PC-9 (cell line): ENCODE measurements around the gene PCAT6. TPM values are rescaled to one million over a fixed set of nuclear protein-coding genes. Genes with fewer than 3 reads are reported as not detected.

Source experiments
- BruUV-seq: library from RNA; stranded (reverse); fragments of 400-500 nt; replicated peaks from 2 replicates; lab custom pipeline; 2021; lab: Mats Ljungman, UMichigan
- CTCF ChIA-PET: fragments of 300-600 bp; sonication (Branson Sonifier 250); formaldehyde crosslinking; loops from one replicate; lab custom pipeline; 2022; ENCODE audit warnings: antibody characterized with exemption; lab: Charles Lee
- POLR2A ChIA-PET: fragments of 300-600 bp; sonication (Branson Sonifier 250); formaldehyde crosslinking; loops from one replicate; lab custom pipeline; 2022; ENCODE audit warnings: antibody characterized with exemption; ENCODE audit not compliant: unreplicated experiment; lab: Charles Lee
- DNase-seq, 2 experiments: peaks; one replicate each; pipeline versions ENCODE4 v3.0.0 to v3.0.0-alpha.2; 2015 to 2022; ENCODE audit warnings: mixed read lengths in 1 of 2
- H2AFZ ChIP-seq: fragments of 200-600 bp; sonication (generic); 2 replicates; pipeline ENCODE4 v1.8.1; 2017; ENCODE audit warnings: antibody characterized with exemption
- H3F3A ChIP-seq: fragments of 200-600 bp; sonication (generic); 2 replicates; pipeline ENCODE4 v1.8.1; 2017; ENCODE audit warnings: antibody characterized with exemption, mild to moderate bottlenecking, low read depth; ENCODE audit not compliant: insufficient read depth
- H3K27ac ChIP-seq: fragments of 200-600 bp; sonication (generic); 2 replicates; pipeline ENCODE4 v1.6.1; 2016; ENCODE audit warnings: mixed run types
- H3K27me3 ChIP-seq: fragments of 200-600 bp; sonication (generic); 2 replicates; pipeline ENCODE4 v1.6.1; 2016; ENCODE audit warnings: low read depth, mixed run types; ENCODE audit not compliant: insufficient read depth
- H3K36me3 ChIP-seq: fragments of 200-600 bp; sonication (generic); 2 replicates; pipeline ENCODE4 v1.6.1; 2016; ENCODE audit warnings: low read depth, mixed run types
- H3K4me1 ChIP-seq: fragments of 200-600 bp; sonication (generic); replicated peaks from 2 replicates; pipeline ENCODE4 v1.6.1; 2016; ENCODE audit warnings: mixed run types; ENCODE audit not compliant: insufficient read depth
- H3K4me2 ChIP-seq: fragments of 200-600 bp; sonication (generic); 2 replicates; pipeline ENCODE4 v1.6.1; 2017; ENCODE audit warnings: mixed run types
- H3K4me3 ChIP-seq: fragments of 200-600 bp; sonication (generic); 2 replicates; pipeline ENCODE4 v1.6.1; 2016; ENCODE audit warnings: mixed run types
- H3K79me2 ChIP-seq: fragments of 200-600 bp; sonication (generic); 2 replicates; pipeline ENCODE4 v1.6.1; 2017; ENCODE audit warnings: low read depth, mixed run types
- H3K9me2 ChIP-seq: fragments of 200-600 bp; sonication (generic); 2 replicates; pipeline ENCODE4 v1.8.1; 2017; ENCODE audit warnings: mild to moderate bottlenecking; ENCODE audit not compliant: insufficient read depth
- H3K9me3 ChIP-seq: fragments of 200-600 bp; sonication (generic); 2 replicates; pipeline ENCODE4 v1.8.1; 2016; ENCODE audit warnings: low read depth; ENCODE audit not compliant: insufficient read depth
- H4K20me1 ChIP-seq: fragments of 200-600 bp; sonication (generic); 2 replicates; pipeline ENCODE4 v1.8.1; 2017; ENCODE audit not compliant: insufficient read depth
- CTCF ChIP-seq: fragments of 200-600 bp; sonication (generic); conservative IDR thresholded peaks from 2 replicates; pipeline ENCODE4 v1.6.1; 2017; ENCODE audit warnings: mixed run types, antibody characterized with exemption, mild to moderate bottlenecking, moderate library complexity
- EZH2 ChIP-seq: fragments of 200-600 bp; sonication (generic); IDR thresholded peaks from 2 replicates; pipeline ENCODE4 v1.8.0; 2017; ENCODE audit warnings: antibody characterized with exemption, low read depth
- intact Hi-C: fragments of 100-400 bp; cut with micrococcal nuclease; formaldehyde crosslinking; loops from one replicate; pipeline ENCODE4 v1.10.0; 2022; ENCODE audit not compliant: unreplicated experiment
- total RNA-seq: library from RNA; stranded (reverse); gene quantifications from 2 replicates; pipeline ENCODE4 v1.2.3, GENCODE V29; 2021

The PCAT6 gene
- total RNA-seq, 1 experiment from 2014 or later = 1.7 TPM

GRCh38 chr1:202850593-202851362 lies 40.0 kb downstream of the PCAT6 start:
- no peak overlapping the region for H3K4me3 ChIP-seq
- no peaks in the 10 kb centered on the region for H3K9me2 ChIP-seq
- no peaks in the 10 kb centered on the region for H3K27me3 ChIP-seq
- H4K20me1 ChIP-seq = no peaks in the 10 kb centered on the region
- no peak overlapping the region for H2AFZ ChIP-seq
- H3K27ac ChIP-seq = no peak overlapping the region
- ChIA-PET POLR2A (no interaction called here), CTCF (interaction anchor here (0.6 kb wide), 1 partner anchor 8 kb away, joined by 5 read pairs; no protein-coding TSS in a partner anchor)
- BruUV-seq = no TSS peak
- H3K4me2 ChIP-seq = no peak overlapping the region
- H3K4me1 ChIP-seq = no peaks in the 10 kb centered on the region
- TF ChIP-seq CTCF (no peak), EZH2 (no peak)
- H3K9me3 ChIP-seq = no peaks in the 10 kb centered on the region
- DNase-seq = no peak
- no peaks in the 10 kb centered on the region for H3K79me2 ChIP-seq
- H3K36me3 ChIP-seq = no peaks in the 10 kb centered on the region
- intact Hi-C loops = no loop called here
- no peaks in the 10 kb centered on the region for H3F3A ChIP-seq

GRCh38 chr1:202852163-202852904 lies 41.6 kb downstream of the PCAT6 start:
- peak overlapping the region; percentile 69 for H2AFZ ChIP-seq
- H3K79me2 ChIP-seq = no peaks in the 10 kb centered on the region
- intact Hi-C loops = loop anchor here (1.0 kb wide), 2 partner anchors 44 to 101 kb away; partner anchors contain the start of gene KDM5B
- no peaks in the 10 kb centered on the region for H3K4me1 ChIP-seq
- H3K9me3 ChIP-seq = no peaks in the 10 kb centered on the region
- ChIA-PET POLR2A (interaction anchor here (0.7 kb wide), 1 partner anchor 534 kb away, joined by 3 read pairs; no protein-coding TSS in a partner anchor), CTCF (no interaction called here)
- DNase-seq = peak; percentile 46 to 57
- no peaks in the 10 kb centered on the region for H3K9me2 ChIP-seq
- H3K36me3 ChIP-seq = no peaks in the 10 kb centered on the region
- H3F3A ChIP-seq = no peaks in the 10 kb centered on the region
- BruUV-seq = no TSS peak
- no peak overlapping the region for H3K4me2 ChIP-seq
- H3K27me3 ChIP-seq = no peaks in the 10 kb centered on the region
- no peak overlapping the region for H3K27ac ChIP-seq
- H3K4me3 ChIP-seq = no peak overlapping the region
- TF ChIP-seq EZH2 (no peak), CTCF (peak; percentile 78)
- H4K20me1 ChIP-seq = no peaks in the 10 kb centered on the region

GRCh38 chr1:202854787-202855186 lies 44.0 kb downstream of the PCAT6 start:
- ChIA-PET POLR2A (no interaction called here), CTCF (no interaction called here)
- no peaks in the 10 kb centered on the region for H3K27me3 ChIP-seq
- no peaks in the 10 kb centered on the region for H3K9me2 ChIP-seq
- H4K20me1 ChIP-seq = no peaks in the 10 kb centered on the region
- H3K79me2 ChIP-seq = no peaks in the 10 kb centered on the region; the same call in 1 of the 2 replicates
- no peak overlapping the region for H2AFZ ChIP-seq
- peaks cover 4% of the 10 kb centered on the region for H3K4me1 ChIP-seq
- DNase-seq = no peak
- H3K27ac ChIP-seq = no peak overlapping the region
- H3K4me3 ChIP-seq = no peak overlapping the region
- H3F3A ChIP-seq = no peaks in the 10 kb centered on the region
- H3K36me3 ChIP-seq = no peaks in the 10 kb centered on the region
- H3K9me3 ChIP-seq = no peaks in the 10 kb centered on the region
- no peak for TF ChIP-seq CTCF
- TF ChIP-seq EZH2 = no peak
- intact Hi-C loops = no loop called here
- BruUV-seq = no TSS peak
- H3K4me2 ChIP-seq = no peak overlapping the region
